ENCODE measurements around the gene ASF1B.
A peak's percentile ranks its signal among the peaks of the same experiment; 100 is the strongest.

ASF1B gene

GRCh38 chr19:14089662-14090508 is 46.5 kb downstream of the ASF1B start:
- DNase-seq (ENCODE audit: low spot score): peak; percentile 73
- TF ChIP-seq, protein P1, sequence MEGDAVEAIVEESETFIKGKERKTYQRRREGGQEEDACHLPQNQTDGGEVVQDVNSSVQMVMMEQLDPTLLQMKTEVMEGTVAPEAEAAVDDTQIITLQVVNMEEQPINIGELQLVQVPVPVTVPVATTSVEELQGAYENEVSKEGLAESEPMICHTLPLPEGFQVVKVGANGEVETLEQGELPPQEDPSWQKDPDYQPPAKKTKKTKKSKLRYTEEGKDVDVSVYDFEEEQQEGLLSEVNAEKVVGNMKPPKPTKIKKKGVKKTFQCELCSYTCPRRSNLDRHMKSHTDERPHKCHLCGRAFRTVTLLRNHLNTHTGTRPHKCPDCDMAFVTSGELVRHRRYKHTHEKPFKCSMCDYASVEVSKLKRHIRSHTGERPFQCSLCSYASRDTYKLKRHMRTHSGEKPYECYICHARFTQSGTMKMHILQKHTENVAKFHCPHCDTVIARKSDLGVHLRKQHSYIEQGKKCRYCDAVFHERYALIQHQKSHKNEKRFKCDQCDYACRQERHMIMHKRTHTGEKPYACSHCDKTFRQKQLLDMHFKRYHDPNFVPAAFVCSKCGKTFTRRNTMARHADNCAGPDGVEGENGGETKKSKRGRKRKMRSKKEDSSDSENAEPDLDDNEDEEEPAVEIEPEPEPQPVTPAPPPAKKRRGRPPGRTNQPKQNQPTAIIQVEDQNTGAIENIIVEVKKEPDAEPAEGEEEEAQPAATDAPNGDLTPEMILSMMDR (IDR thresholded peaks at IDR 0.05; ENCODE audit: extremely low read depth, insufficient read depth, missing control alignments): peak; percentile 42
- in situ Hi-C loops (cut with MboI; ENCODE audit: low pct_unique_long_range_greater_than_20kb, low sequenced_read_pairs, unreplicated experiment): no loop called here

DNA sequence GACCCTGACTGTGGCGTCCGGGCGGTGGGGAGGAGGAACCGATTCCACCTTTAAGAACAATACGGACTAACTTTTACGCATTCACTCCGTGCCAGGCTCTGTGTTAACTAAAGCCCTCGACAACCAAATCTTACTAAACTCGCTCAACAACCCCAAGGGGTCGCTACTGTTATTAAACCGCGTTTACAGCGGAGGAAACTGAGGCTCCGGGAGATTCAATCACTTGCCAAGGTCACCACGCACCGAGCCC is 47.1 kb downstream of the ASF1B start:
- peak; percentile 33 for DNase-seq (ENCODE audit: low spot score)
- TF ChIP-seq, protein P1 (IDR thresholded peaks at IDR 0.05; ENCODE audit: extremely low read depth, insufficient read depth, missing control alignments): no peak
- in situ Hi-C loops (cut with MboI; ENCODE audit: low pct_unique_long_range_greater_than_20kb, low sequenced_read_pairs, unreplicated experiment): no loop called here

DNA sequence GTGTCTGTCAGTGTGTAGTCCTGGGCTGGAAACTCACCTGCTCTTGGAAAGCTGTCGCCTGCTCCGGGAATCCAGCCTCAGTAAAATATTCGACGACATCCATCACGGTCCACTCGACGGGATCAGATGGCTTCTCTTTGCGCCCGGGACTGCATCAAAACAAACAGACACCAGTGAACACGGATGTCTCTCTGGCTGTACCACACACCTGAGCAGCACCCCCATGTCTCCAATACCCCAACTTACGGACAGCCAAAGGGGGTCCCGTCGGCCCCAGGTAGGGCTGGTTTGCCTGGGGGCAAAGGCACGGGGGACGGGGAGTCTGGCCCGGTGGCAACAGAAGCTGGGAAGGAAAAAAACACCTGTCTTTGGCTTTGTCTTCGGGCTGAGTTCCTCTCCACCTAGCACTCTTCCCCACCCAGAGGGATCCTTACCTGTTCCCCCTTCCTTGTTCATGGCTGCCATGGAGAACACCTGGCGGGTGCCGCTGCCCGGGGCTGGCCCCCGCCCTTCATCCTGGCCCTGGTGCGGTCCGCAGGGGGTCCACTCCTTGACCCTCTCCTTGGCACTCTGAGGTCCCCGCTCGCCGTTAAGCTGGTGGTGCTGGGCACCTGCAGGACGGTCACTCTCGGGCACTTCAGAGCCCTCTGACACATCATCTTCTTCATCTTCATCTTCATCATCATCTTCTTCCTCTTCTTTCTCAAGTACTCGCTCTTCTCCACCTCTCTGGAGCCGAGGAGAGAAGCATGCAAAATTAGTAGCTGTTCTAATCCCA is 47.6 kb downstream of the ASF1B start:
- TF ChIP-seq, protein P1 (IDR thresholded peaks at IDR 0.05; ENCODE audit: extremely low read depth, insufficient read depth, missing control alignments): no peak
- in situ Hi-C loops (cut with MboI; ENCODE audit: low pct_unique_long_range_greater_than_20kb, low sequenced_read_pairs, unreplicated experiment): no loop called here
- no peak for DNase-seq (ENCODE audit: low spot score)

- TF ChIP-seq, protein P1 (IDR thresholded peaks at IDR 0.05; ENCODE audit: extremely low read depth, insufficient read depth, missing control alignments): no peak
- no peak for DNase-seq (ENCODE audit: low spot score)
- in situ Hi-C loops (cut with MboI; ENCODE audit: low pct_unique_long_range_greater_than_20kb, low sequenced_read_pairs, unreplicated experiment): no loop called here
These were observed 50.3 kb downstream of the ASF1B start for GRCh38 chr19:14086098-14086497.

- in situ Hi-C loops (cut with MboI; ENCODE audit: low pct_unique_long_range_greater_than_20kb, low sequenced_read_pairs, unreplicated experiment): no loop called here
- DNase-seq (ENCODE audit: low spot score): no peak
- TF ChIP-seq, protein P1 (IDR thresholded peaks at IDR 0.05; ENCODE audit: extremely low read depth, insufficient read depth, missing control alignments): no peak
These were observed 50.9 kb downstream of the ASF1B start, which contains the start of gene C19orf67 for GRCh38 chr19:14085309-14085995. TSS of gene C19orf67 (minus strand) at chr19:14085783. CDS start at chr19:14085627, 156 bp downstream.

DNA sequence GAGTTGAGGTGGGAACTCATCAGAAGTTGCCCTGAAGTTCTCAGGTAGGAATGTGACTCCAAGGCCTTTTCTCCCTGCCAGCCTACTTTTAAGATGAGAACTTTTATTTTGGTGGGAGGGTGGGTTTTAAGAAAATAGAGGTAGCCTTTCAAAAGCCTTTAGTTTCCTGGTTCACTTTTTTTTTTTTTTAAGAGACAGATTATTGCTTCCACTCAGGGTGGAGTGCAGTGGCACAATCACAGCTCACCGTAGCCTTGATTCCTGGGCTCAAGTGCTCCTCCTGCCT is 53.8 kb downstream of the ASF1B start:
- TF ChIP-seq, protein P1 (IDR thresholded peaks at IDR 0.05; ENCODE audit: extremely low read depth, insufficient read depth, missing control alignments): no peak
- in situ Hi-C loops (cut with MboI; ENCODE audit: low pct_unique_long_range_greater_than_20kb, low sequenced_read_pairs, unreplicated experiment): no loop called here
- DNase-seq (ENCODE audit: low spot score): no peak
